Motor neuron (in vitro differentiated cells): ENCODE data around the gene GOLGA6L6. TPM values are rescaled to one million over a fixed set of nuclear protein-coding genes. Genes with fewer than 3 reads are reported as not detected.
"Not testable (repeated sequence)": the region's sequence is repeated elsewhere in the genome, so short reads cannot be mapped to it uniquely, and the experiment has no call there.

Experiments
- ATAC-seq, 8 experiments: fragments of 200-7000 bp; cut with Tn5 transposase; replicated peaks in 6 of 8; 2 replicates each; pipeline ENCODE4 v1.8.0; 2021; ENCODE audit warnings: mild to moderate bottlenecking in 8 of 8, moderate library complexity in 8 of 8
- H3K27ac ChIP-seq, 2 donors: fragments of 250-450 bp; sonication (Bioruptor Pico); 2 replicates each; pipeline ENCODE4 v1.9.0; 2021; ENCODE audit warnings: antibody characterized with exemption in 2 of 2, mild to moderate bottlenecking in 2 of 2, moderate library complexity in 1 of 2
- H3K4me1 ChIP-seq, 2 donors: fragments of 250-450 bp; sonication (Bioruptor Pico); replicated peaks in 1 of 2; 2 replicates each; pipeline ENCODE4 v1.6.1; 2021; ENCODE audit warnings: antibody characterized with exemption in 2 of 2, mild to moderate bottlenecking in 2 of 2, moderate library complexity in 1 of 2
- H3K4me3 ChIP-seq, 5 donors: fragments of 250-450 bp; sonication (Bioruptor Pico); 2 replicates each; pipeline ENCODE4 v1.9.0; 2021; ENCODE audit warnings: antibody characterized with exemption in 5 of 5, mild to moderate bottlenecking in 5 of 5, moderate library complexity in 4 of 5
- WGBS, 10 experiments: fragments of 450-650 bp; shearing (Covaris generic); methylation state at CpG; one replicate each; pipeline ENCODE4 v1.0.0; 2022; 5-methylcytosine and 5-hydroxymethylcytosine counted together
- in situ Hi-C, 9 experiments: fragments of 400-800 bp; cut with MboI; loops; one replicate each; pipeline ENCODE4 v1.15.0; 2021; ENCODE audit warnings: low sequenced_read_pairs in 9 of 9, low pct_unique_long_range_greater_than_20kb in 2 of 9; ENCODE audit not compliant: unreplicated experiment in 9 of 9
- total RNA-seq, 8 experiments: library from RNA; unstranded; fragments of 300-600 nt; gene quantifications; 2 replicates each; pipeline versions ENCODE4 v1.2.3 to v1.2.4, GENCODE V29; 2022

The GOLGA6L6 gene
- total RNA-seq, 8 experiments from 2014 or later = 0.05 to 1.8 (median 0.33) TPM; not detected in 1

GRCh38 chr15:20493035-20493434 is 48.6 kb downstream of the GOLGA6L6 start:
- in situ Hi-C loops = not testable (repeated sequence)

GRCh38 chr15:20492598-20492997 is 49.0 kb downstream of the GOLGA6L6 start:
- WGBS, 10 experiments = no CpG with 5 or more reads among the region's 4 CpGs
- H3K4me1 ChIP-seq, in situ Hi-C loops, H3K4me3 ChIP-seq, ATAC-seq, H3K27ac ChIP-seq: not testable (repeated sequence)

More at GRCh38 chr15:20493035-20493434, 48.6 kb downstream of the GOLGA6L6 start:
- ATAC-seq, H3K27ac ChIP-seq, H3K4me3 ChIP-seq, H3K4me1 ChIP-seq: not testable (repeated sequence)
- WGBS, 10 experiments = no CpG with 5 or more reads among the region's 5 CpGs

- H3K27ac ChIP-seq, H3K4me3 ChIP-seq, in situ Hi-C loops, H3K4me1 ChIP-seq: not testable (repeated sequence)
- ATAC-seq = peak in 1 of 8 experiments; percentile 26
- no CpG with 5 or more reads among the region's 4 CpGs for WGBS, 10 experiments
Measured at GRCh38 chr15:20489320-20489719, 52.3 kb downstream of the GOLGA6L6 start.
